Measurements from ENCODE around the gene TNRC6A.

DNA sequence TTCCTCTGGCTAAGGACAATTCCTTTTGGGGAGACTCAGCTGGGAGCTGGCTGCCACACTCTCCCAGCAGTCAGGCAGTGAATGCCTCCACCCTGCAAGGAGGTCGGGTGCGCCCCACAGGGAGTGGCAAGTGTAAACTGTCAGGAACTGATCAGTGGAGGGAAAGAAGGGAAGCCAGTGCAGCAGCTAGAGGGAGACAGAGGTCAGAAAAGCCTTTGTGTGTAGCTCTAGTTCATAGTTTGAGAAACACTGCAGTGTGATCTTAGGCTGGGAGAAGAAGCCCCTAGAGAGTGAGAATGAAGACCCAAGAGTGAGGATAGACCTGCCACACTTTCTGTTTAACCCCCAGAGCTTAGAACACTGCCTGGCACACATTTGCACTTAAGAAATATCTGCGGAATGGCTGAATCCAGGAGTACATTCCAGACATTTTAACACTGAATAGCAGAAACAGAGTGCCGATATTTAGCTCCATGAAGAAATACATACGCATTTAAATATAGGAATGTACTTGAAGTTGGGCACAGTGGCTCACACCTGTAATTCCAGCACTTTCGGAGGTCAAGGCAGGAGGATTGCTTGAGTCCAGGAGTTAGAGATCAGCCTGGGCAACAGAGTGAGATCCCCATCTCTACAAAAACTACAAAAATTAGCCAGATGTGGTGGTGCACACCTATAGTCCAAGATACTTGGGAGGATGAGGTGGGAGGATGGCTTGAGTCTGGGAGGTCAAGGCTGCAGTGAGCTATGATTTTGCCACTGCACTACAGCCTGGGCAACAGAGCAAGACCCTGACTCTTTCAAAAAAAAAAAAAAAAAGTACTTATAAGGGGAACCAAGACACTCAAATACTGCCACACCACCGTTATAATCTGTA, 105.2 kb downstream of the TNRC6A start:
- TF ChIP-seq SUZ12 (IDR thresholded peaks at IDR 0.05; ENCODE audit: extremely low read depth, insufficient read depth, insufficient read length) (no peak), YY1 (IDR thresholded peaks at IDR 0.05; ENCODE audit: insufficient read depth, insufficient read length) (no peak)

Measured in NT2/D1 (cell line).